Measurements from ENCODE around the gene TBC1D8.

The TBC1D8 gene

DNA sequence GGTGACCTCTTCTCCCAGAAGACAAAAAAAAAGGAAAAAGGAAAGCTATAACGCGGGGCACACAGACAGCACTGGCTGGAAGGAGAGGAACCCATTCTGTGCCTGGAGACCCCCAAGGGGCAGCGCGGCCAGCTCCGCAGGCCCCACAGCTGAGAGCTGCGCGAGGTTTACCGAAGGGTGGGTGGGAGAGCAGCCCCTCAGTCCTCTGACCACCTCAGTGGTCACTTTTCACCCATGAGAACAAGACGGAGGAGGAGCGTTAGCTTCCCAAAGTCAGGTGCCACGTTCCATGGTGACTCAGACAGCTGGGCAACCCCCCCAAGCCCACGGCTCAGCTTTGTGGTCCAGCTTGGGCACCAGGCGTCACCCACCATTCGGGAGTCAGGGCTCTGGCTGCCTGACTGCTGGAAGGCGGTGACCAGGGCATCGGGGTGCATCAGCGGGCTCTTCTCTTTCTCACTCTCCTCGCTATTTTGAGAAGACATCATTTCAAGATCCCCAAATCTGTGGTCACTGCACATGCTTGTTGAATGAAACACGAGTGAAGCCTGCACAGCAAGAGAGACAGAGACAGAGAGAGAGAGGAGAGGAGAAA, 113.9 kb downstream of the TBC1D8 start:
- no peaks in the 10 kb centered on the region for H3K9me3 ChIP-seq (ENCODE audit: low read depth, low read length)
- H3K4me3 ChIP-seq, result no peak overlapping the region
- no peak for DNase-seq (ENCODE audit: low read depth, low spot score)
- peaks cover 15% of the 10 kb centered on the region; the same call in 1 of the 2 replicates for H3K36me3 ChIP-seq (ENCODE audit: insufficient read depth, low read length)
- no peak overlapping the region for H3K9ac ChIP-seq (ENCODE audit: insufficient read length)
- TF ChIP-seq FOXP2 (optimal IDR thresholded peaks at IDR 0.05; ENCODE audit: control extremely low read depth, extremely low read length, insufficient read depth) (no peak), POLR2AphosphoS5 (IDR thresholded peaks at IDR 0.05; ENCODE audit: borderline replicate concordance, low read depth, low read length) (no peak), EZH2 (IDR thresholded peaks at IDR 0.05) (no peak)
- H3K27ac ChIP-seq, result no peak overlapping the region

DNA sequence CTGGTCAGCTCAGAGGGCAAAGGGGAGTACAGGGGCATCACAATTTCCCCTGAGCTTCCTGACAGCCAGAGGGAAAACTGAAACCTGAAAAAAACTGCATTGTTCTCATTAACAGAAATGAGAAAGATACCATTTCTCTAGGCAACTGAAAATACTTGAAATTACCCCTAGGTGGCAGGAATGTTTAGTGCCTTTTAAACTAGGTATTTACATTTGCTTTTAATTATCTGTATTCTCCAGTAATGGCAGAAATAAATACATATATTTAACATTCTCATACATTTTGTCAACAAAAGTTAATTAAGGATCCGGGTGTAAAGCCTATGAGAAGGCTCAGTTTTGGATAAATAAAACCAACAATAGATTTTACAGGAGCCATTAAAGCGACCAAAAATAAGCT, 114.6 kb downstream of the TBC1D8 start:
- peak; percentile 3 for DNase-seq (ENCODE audit: low read depth, low spot score)
- H3K9me3 ChIP-seq (ENCODE audit: low read depth, low read length), result no peaks in the 10 kb centered on the region
- no peak overlapping the region for H3K4me3 ChIP-seq
- H3K36me3 ChIP-seq (ENCODE audit: insufficient read depth, low read length), result peaks cover 15% of the 10 kb centered on the region; the same call in 1 of the 2 replicates
- TF ChIP-seq POLR2AphosphoS5 (IDR thresholded peaks at IDR 0.05; ENCODE audit: borderline replicate concordance, low read depth, low read length), result no peak
- TF ChIP-seq EZH2 (IDR thresholded peaks at IDR 0.05), result no peak
- TF ChIP-seq FOXP2 (optimal IDR thresholded peaks at IDR 0.05; ENCODE audit: control extremely low read depth, extremely low read length, insufficient read depth), result no peak
- no peak overlapping the region for H3K9ac ChIP-seq (ENCODE audit: insufficient read length)
- no peak overlapping the region for H3K27ac ChIP-seq

DNA sequence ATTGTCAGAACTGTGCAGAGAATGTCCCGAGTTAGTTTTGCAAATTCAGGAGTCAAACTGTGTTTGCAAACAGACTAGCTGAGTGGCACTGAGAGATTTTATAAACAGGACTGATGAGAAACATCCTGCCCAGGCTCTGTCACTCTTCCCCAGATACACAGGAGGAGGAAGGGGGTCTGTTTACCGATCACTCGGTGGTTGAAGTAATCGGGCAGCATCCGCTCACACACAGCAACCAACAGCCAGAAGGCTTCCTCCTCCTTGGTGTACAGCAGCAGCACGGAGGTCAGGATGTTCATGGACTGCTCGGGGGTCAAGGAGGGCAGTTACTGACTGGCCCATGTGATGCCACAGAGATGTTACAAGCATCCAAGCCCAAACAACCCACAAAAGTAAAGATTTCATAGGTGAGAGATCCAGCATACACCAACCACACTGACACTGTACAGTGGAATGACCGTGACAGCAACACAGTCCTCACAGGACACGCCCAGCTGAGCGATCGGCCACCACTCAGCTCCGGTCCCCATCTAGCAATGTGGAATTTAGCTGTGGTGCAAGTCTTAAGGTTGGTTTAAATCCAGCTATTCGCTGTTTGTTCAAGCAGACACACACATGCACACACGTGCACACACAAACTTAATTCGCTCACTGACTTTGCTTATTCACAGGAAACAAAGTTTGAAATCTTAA, 119.0 kb downstream of the TBC1D8 start:
- H3K27ac ChIP-seq, result no peak overlapping the region
- H3K9ac ChIP-seq (ENCODE audit: insufficient read length), result no peak overlapping the region
- no peak overlapping the region for H3K4me3 ChIP-seq
- TF ChIP-seq POLR2AphosphoS5 (IDR thresholded peaks at IDR 0.05; ENCODE audit: borderline replicate concordance, low read depth, low read length), result no peak
- TF ChIP-seq FOXP2 (optimal IDR thresholded peaks at IDR 0.05; ENCODE audit: control extremely low read depth, extremely low read length, insufficient read depth), result no peak
- H3K36me3 ChIP-seq (ENCODE audit: insufficient read depth, low read length), result peaks cover 5% of the 10 kb centered on the region; the same call in 1 of the 2 replicates
- H3K9me3 ChIP-seq (ENCODE audit: low read depth, low read length), result no peaks in the 10 kb centered on the region
- DNase-seq (ENCODE audit: low read depth, low spot score), result no peak

DNA sequence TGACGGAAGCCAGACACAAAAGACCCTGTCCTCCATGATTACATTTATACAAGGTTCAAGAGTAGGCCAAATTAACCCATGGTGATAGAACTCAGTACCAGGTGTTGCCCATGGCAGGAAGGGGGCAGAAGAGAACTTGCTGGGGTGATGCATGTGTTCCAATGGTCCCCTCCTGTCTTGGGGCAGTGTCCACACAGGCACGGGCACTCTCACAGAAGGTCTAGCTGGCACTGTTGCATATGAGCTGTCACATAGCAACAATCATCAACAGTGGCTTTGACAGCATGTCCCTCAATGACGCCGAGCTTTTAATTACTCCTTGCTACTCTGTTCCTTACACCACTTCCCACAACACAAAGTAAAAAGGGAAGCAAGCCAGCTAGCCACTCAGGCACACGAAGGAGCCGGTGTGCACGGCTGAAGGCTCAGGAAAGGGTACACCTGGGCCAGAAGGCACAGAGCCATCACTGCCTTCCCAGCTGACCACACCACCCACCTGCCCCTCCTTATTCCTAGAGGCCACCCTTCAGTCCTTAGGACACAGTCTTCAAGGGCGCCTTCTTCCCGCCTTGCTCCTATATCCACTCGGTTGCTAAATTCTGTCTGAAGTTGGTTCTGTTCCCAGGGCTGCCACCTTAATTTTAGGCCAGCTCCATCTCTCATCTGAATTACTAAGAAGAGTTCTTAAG, 120.2 kb downstream of the TBC1D8 start:
- H3K27ac ChIP-seq, result no peak overlapping the region
- H3K9ac ChIP-seq (ENCODE audit: insufficient read length), result no peak overlapping the region
- peaks cover 4% of the 10 kb centered on the region; the same call in 1 of the 2 replicates for H3K36me3 ChIP-seq (ENCODE audit: insufficient read depth, low read length)
- H3K4me3 ChIP-seq, result no peak overlapping the region
- no peaks in the 10 kb centered on the region for H3K9me3 ChIP-seq (ENCODE audit: low read depth, low read length)
- no peak for DNase-seq (ENCODE audit: low read depth, low spot score)
- TF ChIP-seq POLR2AphosphoS5 (IDR thresholded peaks at IDR 0.05; ENCODE audit: borderline replicate concordance, low read depth, low read length) (no peak), FOXP2 (optimal IDR thresholded peaks at IDR 0.05; ENCODE audit: control extremely low read depth, extremely low read length, insufficient read depth) (no peak), EZH2 (IDR thresholded peaks at IDR 0.05) (no peak)

DNA sequence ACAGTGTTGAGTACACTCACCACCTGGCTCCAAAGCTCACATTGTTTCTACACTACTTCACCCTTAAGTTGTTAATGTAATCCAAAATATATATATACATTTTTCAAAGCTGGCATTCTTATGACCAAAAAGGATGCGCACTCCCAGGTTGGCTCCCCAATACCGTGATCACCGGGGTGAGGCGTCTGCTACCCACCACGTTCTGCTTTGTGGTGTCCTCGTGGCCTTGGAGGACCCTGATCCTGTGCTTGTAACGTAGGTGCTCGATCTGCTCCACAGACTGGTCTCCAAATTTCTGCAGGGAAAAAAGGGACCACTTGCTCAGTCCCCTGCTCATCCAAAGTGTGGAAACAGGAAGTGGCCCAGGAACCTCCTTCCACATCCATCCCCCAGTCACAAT, 123.3 kb downstream of the TBC1D8 start:
- H3K36me3 ChIP-seq (ENCODE audit: insufficient read depth, low read length), result peaks cover 3% of the 10 kb centered on the region
- TF ChIP-seq EZH2 (IDR thresholded peaks at IDR 0.05) (no peak), POLR2AphosphoS5 (IDR thresholded peaks at IDR 0.05; ENCODE audit: borderline replicate concordance, low read depth, low read length) (no peak), FOXP2 (optimal IDR thresholded peaks at IDR 0.05; ENCODE audit: control extremely low read depth, extremely low read length, insufficient read depth) (no peak)

DNA sequence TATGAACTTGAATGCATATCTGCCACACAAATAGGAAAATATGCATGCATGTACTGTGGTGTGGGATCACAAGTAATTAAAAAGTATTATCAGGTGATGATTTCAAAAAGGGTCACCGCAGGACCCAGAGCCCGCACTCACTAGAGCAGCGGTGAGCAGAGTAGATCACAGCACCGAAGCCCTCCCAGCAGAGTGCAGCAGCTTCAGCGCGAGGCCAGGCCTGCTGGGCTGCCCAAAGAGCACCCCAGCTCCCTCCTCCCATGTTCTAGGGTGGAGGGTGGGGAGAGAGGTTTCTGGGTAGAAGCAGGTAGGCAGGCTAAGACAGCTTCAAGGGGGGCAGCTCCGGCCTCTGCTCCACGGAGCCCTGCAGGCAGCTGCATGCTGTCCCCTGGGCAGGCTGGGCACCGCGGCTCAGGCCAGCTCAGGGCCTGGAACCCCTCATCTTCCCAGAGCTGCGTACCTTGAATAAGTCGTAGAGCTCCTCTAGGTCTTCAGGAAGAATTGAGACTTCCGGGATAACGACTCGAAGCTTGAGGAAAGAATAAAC, 124.2 kb downstream of the TBC1D8 start:
- H3K36me3 ChIP-seq (ENCODE audit: insufficient read depth, low read length), result peaks cover 3% of the 10 kb centered on the region
- no peak for DNase-seq (ENCODE audit: low read depth, low spot score)
- no peak overlapping the region for H3K9ac ChIP-seq (ENCODE audit: insufficient read length)
- H3K27ac ChIP-seq, result no peak overlapping the region
- TF ChIP-seq FOXP2 (optimal IDR thresholded peaks at IDR 0.05; ENCODE audit: control extremely low read depth, extremely low read length, insufficient read depth) (no peak), POLR2AphosphoS5 (IDR thresholded peaks at IDR 0.05; ENCODE audit: borderline replicate concordance, low read depth, low read length) (no peak), EZH2 (IDR thresholded peaks at IDR 0.05) (no peak)
- no peak overlapping the region for H3K4me3 ChIP-seq
- H3K9me3 ChIP-seq (ENCODE audit: low read depth, low read length), result no peaks in the 10 kb centered on the region

More for the DNA sequence above, 123.3 kb downstream of the TBC1D8 start:
- Histone ChIP-seq H3K9me3 (ENCODE audit: low read depth, low read length) (no peaks in the 10 kb centered on the region), H3K27ac (no peak overlapping the region), H3K9ac (ENCODE audit: insufficient read length) (no peak overlapping the region), H3K4me3 (no peak overlapping the region)
- no peak for DNase-seq (ENCODE audit: low read depth, low spot score)

DNA sequence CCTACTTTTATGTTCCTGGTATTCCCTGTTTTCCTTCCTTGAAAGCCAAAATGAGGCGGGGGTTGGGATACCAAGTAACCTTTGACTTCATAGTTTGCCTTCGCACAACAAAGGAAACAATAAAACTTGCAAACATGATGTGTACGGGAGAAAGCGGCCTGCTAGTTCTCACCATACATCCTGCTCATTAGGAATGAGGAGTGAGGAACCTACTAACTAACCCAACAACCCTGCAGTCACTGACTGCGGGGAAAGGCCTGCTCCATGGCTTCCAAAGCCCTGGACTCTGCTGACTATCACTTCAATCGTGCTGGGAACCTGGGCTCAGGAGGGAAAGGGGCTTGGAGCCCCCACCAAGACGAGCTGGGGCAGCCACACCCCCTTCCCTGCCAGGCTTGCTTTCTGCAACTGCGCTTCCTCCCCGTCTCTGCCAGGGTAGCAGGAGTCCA, 124.9 kb downstream of the TBC1D8 start:
- DNase-seq (ENCODE audit: low read depth, low spot score), result no peak
- Histone ChIP-seq H3K9me3 (ENCODE audit: low read depth, low read length) (no peaks in the 10 kb centered on the region), H3K4me3 (no peak overlapping the region), H3K9ac (ENCODE audit: insufficient read length) (no peak overlapping the region), H3K36me3 (ENCODE audit: insufficient read depth, low read length) (peaks cover 11% of the 10 kb centered on the region), H3K27ac (no peak overlapping the region)
- TF ChIP-seq EZH2 (IDR thresholded peaks at IDR 0.05) (no peak), FOXP2 (optimal IDR thresholded peaks at IDR 0.05; ENCODE audit: control extremely low read depth, extremely low read length, insufficient read depth) (no peak), POLR2AphosphoS5 (IDR thresholded peaks at IDR 0.05; ENCODE audit: borderline replicate concordance, low read depth, low read length) (no peak)

DNA sequence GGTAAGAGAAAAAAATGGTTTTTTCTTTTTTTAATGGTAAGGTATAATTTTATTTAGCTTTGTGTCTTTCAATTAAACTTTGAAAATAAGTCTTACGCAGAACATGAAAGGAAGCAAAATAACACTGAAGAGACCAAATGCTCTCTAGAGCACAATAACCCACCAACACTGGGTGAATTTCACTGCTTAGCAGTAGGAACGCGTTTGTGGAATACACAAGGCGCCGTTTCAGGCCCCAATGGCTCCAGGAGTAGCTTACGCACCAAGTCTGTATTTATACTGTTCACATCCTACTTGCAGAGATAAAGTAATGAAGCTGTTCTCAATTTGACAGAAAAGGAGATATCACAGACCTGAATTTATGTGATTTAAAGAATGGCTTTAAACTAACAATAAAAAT, 125.6 kb downstream of the TBC1D8 start:
- Histone ChIP-seq H3K27ac (no peak overlapping the region), H3K36me3 (ENCODE audit: insufficient read depth, low read length) (peaks cover 17% of the 10 kb centered on the region), H3K4me3 (no peak overlapping the region), H3K9me3 (ENCODE audit: low read depth, low read length) (no peaks in the 10 kb centered on the region), H3K9ac (ENCODE audit: insufficient read length) (no peak overlapping the region)
- TF ChIP-seq FOXP2 (optimal IDR thresholded peaks at IDR 0.05; ENCODE audit: control extremely low read depth, extremely low read length, insufficient read depth), result no peak
- DNase-seq (ENCODE audit: low read depth, low spot score), result no peak
